GM18873 (cell line): ENCODE data around the gene ZNF212.
"Not testable (repeated sequence)": the region's sequence is repeated elsewhere in the genome, so short reads cannot be mapped to it uniquely, and the experiment has no call there.

ENCODE experiments used
- ATAC-seq: cut with Tn5 transposase; IDR thresholded peaks from one replicate; pipeline ENCODE4 v1.9.1; 2021; ENCODE audit warnings: mild to moderate bottlenecking, moderate library complexity, moderate number of reproducible peaks; ENCODE audit not compliant: unreplicated experiment, low FRiP score

ZNF212 gene

DNA sequence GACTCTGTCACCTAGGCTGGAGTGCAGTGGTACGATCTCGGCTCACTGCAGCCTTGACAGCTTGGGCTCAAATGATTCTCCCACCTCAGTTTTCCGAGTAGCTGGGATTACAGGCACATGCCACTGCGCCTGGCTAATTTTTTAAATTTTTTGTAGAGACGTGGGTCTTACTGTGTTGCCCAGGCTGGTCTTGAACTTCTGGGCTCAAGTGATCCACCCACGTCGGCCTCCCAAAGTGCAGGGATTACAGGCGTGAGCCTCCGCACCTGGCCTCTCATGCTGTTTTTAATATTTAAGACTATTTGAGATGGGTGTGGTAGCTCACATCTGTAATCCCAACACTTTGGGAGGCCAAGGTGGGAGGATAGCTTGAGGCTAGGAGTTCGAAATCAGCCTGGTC, 12.1 kb downstream of the ZNF212 start:
- not testable (repeated sequence) for ATAC-seq

DNA sequence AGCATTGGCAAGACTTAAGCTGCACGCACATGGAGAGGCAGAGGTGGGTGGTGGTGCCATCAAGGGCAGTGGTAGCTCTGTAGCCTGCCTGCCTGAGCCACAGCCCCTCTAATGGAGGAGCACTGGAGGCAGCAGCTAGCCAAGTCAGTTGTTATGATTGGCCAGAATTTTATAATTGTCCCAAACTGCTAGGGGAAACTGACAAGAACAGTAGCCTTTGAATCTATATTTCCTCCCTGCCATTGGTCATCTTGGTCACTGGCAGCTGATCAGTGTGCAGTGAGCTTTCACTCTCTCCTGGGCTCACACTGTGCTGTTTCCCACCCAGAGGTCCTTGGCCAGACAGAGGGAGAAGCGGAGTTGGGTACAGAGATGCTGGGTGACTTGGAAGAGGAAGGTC, 12.9 kb downstream of the ZNF212 start:
- ATAC-seq: no peak

DNA sequence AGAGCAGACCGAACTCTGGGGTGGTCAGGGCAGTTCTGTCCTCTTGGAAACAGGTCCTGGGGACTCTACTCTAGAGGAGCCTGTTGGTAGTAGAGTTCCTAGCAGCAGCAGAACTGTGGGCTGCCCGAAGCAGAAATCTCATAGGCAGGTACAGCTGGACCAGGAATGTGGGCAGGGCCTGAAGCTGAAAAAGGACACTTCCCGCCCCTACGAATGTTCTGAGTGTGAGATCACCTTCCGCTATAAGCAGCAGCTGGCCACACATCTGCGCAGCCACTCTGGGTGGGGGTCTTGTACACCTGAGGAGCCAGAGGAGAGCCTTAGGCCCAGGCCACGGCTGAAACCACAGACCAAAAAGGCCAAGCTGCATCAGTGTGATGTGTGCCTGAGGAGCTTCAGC, 14.2 kb downstream of the ZNF212 start:
- no peak for ATAC-seq

DNA sequence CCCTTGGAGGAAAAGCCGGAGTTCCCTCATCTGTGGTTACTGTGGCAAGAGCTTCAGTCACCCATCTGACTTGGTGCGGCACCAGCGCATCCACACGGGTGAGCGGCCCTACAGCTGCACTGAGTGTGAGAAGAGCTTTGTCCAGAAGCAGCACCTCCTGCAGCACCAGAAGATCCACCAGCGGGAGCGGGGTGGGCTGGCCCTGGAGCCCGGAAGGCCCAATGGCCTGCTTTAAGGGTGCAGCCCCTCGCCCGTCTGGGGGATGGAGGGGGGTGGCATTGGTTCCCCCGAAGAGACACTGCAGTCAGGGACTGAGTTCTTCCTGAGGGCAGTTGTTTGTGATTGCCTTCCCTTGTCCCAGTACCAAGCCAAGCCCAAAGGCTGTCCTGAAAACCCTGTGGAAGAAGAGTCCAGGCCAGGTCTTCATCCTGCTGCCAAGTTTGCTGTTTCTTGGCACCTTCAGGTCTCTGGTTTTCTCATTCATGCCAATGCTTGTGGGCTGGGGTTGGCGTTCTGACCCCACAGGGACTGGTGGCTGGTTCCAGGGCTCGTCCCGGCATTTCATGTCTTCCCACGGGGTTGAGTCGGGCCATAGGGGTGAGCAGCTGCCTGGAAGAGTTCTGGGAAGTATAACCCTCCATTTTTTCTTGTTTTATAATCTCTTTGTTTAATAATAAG, 14.9 kb downstream of the ZNF212 start:
- ATAC-seq: no peak

DNA sequence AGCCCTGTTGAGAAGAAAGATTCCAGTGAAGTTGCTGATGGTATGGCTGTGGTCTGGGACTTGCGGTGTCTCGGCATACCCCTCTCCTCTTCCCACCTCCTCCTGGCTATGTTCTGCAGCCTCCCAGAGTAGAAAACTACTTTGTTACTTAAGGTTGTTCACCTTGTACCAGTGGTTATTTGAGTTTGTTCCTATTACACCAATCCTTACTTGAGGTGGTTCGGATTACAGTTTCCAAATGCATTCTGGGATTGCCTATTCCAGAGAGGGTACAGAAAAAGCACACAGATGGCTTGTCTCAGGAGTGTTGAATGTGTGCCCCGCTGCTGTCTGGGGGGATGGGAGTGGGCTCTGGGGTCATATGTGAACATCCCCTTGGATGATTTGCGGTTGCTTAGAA, 15.7 kb downstream of the ZNF212 start:
- ATAC-seq: no peak

DNA sequence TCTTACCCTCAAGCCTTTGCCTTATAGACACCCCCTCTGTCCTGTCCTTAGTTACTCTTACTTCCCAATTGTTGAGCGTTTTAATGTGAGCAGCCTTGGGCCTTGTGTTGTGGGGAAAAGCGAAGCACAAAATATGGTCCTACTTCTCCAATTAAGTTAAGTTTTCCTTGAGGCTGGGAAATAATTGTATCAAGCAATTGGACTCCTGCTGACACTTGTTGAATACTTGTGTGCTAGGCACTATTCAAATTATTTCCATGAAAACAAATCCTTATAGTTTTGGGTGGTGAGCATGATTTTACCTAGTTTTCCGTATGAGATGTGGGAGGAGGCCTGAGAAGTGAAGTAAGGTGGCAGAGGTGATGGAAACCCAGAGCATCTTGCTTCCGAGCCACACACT, 17.1 kb downstream of the ZNF212 start:
- ATAC-seq: no peak

DNA sequence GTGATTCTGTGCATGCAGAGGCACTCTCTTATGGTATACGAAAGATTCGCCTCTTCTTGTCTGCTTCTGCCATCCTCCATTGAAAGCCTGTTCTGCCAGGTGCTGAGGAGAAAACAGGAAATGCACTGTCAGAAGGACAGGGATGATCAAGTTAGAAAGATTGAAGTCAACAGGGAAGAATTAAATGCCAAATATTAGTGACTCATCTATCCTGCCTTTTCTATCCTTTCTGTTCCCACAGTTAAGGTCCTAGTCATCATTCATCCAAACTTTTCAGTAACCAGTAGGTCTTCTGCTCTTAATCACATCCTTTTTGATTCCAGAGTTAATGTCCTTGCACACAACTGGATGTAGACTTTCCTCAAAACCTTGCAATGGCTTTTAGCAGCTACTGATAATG, 17.7 kb downstream of the ZNF212 start:
- ATAC-seq: no peak

DNA sequence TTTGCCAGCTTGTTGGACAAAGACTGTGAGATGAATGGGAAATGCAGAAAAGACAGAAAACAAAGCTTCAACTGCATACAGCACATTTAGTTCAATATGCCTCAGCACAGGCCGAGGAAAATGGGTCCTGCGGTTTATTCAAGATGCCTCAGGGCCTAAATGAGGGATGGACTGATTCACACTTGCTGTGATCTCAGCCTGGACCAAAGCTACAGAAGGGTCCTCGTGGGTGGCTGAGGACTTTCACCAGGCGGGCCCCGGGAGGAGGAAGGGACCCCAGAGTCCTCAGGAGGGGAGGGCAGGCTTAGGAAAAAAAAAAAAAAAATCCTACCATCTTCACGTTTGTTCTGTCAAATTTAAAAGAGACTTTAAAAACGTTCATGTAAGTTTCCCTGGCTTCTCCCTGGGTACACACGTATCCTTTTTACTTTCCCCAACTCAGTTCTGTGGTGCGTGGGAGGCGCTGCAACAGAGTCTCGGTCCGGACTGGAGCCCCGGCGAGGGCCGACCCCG, 21.9 kb downstream of the ZNF212 start:
- ATAC-seq: no peak

DNA sequence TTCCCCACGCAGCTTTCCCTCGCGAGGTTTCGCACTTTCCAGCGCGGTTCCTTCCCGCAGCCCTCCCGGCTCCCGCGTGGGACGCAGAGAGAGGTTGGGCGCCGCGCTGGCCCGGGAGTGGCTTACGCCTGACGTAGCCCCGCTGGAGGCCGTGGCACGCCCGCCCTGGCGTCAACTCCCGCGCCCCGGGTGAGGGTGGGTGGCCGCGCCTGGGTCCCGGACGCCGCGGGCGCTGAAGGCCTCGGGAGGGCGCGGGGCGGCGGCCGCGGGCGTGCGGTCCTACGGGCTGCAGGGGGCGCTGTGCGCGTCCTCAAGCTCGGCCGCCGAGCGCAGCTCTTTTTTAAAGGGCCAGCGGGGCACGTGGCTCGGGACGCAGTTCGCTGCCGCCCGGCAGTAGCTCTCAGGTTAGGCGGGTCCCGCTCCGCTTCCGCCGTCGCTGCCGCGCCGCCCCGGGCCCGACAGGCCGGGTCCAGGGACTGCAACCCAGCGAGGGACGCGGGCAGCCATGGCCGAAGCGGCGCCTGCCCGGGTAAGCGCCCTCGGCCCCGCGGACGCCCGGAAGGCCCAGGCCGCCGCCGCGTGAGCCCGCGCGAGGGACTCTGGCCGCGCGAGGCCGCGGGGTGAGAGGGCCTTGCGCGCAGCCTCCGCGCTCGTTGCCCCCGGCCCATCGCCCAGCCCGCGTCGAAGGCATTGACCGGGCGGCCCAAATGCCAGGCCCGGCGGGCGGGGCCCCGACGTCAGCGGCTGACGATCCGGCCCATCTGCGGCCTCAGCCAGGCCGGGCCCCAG, 22.6 kb downstream of the ZNF212 start, which contains the start of gene ZNF783:
Gene ZNF783, plus strand, starts transcription at position 368 of the 789 bp plus-strand sequence. Its CDS starts 138 bp downstream, at position 506.
- ATAC-seq: peak; percentile 80

DNA sequence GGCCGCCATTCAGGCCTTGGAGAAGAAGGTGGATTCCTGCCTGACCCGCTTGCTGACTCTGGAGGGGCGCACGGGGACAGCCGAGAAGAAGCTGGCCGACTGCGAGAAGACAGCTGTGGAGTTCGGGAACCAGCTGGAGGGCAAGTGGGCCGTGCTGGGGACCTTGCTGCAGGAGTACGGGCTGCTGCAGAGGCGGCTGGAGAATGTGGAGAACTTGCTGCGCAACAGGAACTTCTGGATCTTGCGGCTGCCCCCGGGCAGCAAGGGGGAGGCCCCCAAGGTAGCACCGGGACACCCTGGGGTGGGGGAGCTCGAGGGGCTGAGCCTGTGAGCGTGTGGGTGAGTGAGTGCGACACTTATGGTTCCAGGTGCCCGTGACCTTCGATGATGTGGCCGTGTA, 27.0 kb downstream of the ZNF212 start:
- no peak for ATAC-seq

DNA sequence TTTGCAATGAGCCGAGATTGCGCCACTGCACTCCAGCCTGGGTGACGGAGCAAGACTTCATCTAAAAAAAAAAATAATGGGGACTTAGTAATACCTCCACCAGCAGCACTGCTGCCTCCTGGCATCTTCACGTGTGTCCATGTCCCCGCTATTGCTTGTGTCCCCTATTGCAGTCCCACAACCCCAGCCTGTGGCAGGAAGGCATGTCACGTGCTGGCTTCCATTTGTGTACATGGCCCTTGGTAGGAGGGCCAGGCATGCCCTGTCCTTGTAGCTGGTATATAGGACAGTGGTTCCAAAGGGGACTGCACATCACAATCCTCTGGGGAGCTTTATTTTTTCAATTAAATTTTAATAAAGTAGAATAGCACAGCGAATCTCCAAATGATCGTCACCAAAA, 28.3 kb downstream of the ZNF212 start:
- ATAC-seq: no peak

DNA sequence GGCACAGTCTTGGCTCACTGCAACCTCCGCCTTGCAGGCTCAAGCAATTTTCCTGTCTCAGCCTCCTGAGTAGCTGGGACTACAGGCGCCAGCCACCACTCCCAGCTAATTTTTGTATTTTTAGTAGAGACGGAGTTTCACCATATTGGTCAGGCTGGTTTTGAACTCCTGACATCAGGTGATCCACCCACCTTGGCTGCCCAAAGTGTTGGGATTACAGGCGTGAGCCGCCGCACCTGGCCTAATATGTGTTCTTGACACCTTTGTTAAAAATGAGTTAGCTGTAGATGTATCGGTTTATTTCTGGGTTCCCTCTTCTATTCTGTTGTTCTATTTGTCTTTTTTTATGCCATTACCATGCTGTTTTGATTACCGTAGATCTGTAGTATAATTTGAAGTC, 35.0 kb downstream of the ZNF212 start:
- ATAC-seq: not testable (repeated sequence)

DNA sequence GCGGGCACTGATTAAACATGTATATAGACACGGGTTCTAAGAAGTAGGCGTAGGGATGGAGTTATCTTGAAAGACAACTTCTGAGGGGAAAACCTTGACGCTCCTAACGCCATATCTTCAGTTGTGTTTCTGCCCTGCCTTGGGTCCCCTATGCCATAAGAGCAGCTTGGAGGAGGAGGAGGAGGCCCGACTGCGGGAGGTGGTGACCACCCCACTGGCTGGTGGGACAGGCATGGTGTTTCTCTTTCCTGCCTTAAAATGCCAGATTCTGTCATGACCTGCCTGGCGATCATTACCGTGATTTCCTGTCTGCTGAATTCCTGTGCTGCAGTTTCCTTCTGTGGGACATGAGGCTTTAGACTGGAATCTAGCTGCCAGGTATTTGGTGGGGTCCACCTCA, 38.4 kb downstream of the ZNF212 start:
- ATAC-seq: no peak

DNA sequence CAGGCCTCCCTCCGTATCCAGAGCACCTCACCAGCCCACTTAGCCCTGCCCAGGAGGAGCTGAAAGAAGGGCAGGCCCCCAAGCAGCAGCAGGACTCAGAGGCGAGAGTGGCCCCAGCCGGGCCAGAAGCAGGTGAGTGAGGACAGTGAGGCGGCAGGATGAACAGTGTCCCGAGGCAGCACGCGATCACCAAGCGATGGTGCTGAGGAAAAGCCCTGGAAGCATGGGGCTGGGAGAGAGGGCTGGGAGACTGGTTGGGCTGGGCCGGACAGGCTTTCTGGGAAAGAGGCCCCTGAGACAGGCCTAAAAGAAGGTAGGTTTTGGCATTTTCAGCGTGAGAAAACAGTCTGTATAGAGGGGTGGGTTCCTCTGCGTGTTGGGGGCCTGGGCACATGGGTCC, 38.9 kb downstream of the ZNF212 start:
- ATAC-seq: no peak

DNA sequence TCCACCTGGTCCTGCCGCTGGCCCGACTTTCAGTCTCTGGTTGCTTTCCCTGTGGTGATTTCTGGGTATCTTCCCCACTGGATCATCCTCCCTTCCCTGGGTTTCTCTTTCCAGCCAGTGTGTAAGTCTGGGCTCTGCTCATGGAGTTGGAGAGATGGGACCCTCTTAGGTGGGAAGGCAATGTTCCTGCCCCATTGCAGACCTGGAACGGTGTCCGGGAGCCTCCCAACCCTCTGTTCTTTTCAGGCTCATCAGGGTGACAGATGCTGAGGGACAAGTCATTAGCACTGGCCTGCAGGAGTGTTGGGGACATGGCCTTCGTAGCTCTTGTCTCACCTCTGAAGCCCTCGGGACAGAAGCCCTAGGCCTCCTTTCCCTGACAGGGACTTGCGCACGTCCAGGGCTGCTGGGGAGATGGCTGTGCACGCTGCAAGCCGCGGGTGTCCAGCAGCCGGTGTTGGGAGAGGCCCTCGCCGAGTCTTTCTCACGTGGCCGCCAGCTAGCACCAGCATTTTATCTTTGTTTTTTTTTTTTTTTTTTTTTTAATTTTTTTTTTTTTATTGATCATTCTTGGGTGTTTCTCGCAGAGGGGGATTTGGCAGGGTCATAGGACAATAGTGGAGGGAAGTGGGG, 39.8 kb downstream of the ZNF212 start:
- ATAC-seq: no peak

DNA sequence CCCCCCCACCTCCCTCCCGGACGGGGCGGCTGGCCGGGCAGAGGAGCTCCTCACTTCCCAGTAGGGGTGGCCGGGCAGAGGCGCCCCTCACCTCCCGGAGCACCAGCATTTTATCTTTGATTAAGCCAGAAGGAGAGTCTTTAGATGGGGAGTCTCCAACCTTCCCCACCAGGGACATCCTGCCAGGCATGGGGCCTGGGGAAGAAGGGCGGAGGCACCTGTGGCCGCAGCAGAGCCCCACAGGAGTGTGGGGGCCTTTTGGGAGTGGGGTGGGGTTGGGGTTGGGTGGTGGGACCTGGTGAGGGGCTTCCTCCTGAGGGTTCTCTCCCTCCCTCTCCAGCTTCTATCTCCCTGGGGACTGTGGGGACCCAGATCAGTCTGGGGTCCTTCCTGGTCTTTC, 40.7 kb downstream of the ZNF212 start:
- ATAC-seq: no peak

DNA sequence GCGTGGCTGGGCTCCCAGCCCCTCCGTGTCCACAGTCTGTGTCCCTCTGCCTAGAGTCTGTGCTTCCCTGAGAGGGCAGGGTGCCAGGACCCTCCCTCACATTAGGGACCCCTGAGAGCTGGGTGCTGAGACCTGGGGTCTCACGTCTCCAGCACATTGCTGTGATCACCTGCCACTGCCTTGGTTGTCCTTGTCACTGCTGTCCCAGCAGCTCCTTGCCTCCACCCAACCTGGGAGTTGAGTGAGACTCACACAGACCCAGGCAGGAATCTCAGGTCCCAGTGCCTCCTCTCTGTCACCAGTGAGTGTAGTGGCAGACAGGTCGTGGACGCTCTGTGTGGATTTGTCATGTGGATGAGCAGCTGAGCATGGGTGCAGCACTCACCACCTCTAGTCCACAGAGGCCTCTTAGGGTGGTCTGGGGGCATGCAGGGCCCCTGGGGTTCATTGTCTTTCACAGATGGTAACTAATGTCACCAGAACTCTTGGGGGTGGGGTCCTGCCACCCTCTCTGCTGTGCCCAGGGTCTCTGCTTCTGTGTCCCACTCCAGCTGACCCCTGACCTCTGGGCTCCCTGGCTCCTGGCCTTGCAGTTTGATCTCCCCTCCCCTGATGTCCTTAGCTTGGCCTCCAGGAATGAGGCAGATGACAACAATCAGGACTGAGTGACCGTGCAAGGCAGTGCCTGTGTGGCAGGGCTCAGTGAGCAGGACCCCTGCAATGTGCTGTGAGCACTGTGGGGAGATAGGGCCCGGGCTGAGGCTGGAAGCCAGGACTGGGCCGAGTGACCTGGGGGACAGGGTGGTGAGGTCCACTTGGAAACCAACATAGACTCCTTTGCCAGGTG, 41.4 kb downstream of the ZNF212 start:
- ATAC-seq: no peak

DNA sequence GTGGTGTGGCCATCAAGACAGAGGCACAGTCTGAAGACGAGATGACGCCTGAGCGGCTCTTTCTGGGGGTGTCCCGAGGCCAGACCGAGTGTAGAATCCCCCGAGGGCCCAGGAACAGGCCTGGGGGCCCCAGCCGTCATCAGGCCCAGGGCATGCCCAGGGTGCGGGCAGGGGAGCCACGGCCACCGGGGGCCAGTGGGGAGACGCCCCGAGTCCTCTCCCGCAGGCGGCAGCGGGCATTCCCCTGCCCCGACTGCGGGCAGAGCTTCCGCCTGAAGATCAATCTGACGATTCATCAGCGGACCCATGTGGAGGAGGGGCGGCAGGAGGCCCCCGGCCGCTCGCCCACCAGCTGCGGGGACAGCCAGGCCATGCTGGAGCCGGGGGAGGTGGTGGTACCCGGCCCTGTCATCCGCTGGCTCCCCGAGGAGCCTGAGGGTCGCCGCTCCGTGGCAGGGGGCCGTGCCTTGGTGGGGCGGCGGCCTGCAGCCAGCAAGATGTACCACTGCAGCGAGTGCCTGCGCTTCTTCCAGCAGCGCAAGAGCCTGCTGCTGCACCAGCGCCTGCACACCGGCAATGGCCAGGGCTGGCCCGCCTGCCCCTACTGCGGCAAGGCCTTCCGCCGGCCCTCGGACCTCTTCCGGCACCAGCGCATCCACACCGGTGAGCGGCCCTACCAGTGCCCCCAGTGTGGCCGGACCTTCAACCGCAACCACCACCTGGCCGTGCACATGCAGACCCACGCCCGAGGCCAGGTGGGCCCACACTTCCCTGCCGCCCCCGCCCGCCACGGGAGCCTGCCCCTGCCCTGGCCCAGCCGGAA, 42.3 kb downstream of the ZNF212 start:
- no peak for ATAC-seq

DNA sequence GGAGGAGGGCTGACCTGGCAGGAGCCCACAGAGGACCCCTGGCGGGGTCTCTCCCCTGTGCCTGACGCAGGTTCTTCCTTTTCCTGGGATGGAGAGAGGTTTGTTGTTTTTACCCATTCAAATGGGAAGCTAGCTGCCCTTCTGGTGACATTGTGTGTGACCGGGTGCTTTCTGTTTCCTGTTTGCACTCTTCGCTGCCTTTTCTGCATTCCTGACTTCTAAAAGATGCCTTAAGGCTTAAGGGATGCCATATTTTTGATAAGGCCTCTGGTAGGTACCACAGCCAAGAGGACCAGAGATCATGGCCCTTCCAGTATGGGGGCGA, 42.8 kb downstream of the ZNF212 start:
- no peak for ATAC-seq

DNA sequence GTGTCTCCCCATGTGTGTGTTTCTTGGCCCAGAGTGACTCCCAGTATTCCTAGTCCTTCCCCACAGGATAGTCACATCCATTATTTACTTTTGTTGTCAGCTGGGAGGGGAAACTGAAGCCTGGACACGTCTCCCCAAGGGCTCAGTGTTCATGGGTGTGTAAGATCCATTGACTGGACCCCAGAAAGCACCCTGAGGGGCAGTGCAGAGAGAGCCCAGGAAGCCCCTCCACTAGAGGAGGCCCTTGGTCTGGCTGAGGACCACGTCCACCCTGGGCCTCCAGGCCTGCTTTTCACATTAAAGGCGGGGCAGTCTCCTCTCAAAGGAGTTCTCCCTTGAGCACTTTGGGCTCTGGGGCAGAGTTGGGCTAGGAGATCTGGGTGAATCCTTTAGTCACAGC, 43.9 kb downstream of the ZNF212 start:
- no peak for ATAC-seq
